HG03135 (cell line): ENCODE results near the gene OSBPL7.

Source experiments
- ATAC-seq: cut with Tn5 transposase; IDR thresholded peaks from one replicate; pipeline ENCODE4 v1.9.1; 2021; ENCODE audit warnings: mild to moderate bottlenecking, moderate library complexity; ENCODE audit not compliant: unreplicated experiment

OSBPL7 gene

DNA sequence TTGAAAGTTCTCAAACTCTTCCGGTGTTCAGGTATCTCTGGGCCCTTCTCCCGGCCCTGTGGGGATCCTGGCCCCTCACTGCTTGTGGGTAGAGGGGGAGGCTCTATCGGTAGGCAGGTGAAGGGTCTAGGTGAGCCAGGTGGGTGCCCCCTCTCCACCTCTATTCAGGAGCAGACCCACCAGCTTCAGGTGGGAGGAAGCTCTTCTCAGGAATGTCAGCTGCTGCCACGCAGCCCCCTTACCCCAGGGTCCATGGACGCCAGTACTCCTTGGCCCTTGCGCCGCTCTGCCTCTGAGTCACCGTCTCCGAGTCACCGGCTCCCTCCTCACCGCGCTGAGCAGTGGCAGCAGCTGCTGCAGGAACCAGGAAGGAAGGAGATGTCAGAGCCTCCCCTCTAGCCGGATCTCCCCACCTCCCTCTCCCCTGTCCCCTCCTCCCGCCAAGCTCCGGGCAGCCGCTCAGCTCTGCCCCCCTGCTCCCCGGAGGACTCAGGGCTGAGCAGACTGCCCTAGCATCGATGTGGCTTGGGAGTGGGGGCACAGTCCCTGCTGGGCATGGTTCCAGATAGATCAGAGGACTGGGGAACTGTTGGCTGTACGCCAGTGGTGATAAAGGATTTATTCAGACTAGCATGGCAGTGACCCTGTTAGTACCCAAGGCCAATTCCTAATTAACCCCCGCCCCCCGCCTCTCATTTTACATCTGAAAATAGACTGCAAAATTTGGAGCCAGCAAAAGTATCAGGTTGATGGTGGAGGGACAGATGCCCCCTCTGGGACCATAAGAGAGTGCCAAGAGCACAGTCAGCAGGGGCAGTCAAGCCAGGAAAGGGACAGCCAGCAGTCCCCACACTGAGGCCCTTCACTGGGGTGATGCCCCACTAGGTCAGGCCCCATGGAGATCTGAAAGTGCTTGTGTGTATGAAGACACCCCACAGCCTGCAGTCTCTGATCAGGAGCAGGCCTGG is at the start of gene OSBPL7:
Gene OSBPL7, minus strand, starts transcription at position 371 of the 968 bp plus-strand sequence. CDS start 1,516 bp downstream, outside the sequence.
- ATAC-seq: peak; percentile 75

DNA sequence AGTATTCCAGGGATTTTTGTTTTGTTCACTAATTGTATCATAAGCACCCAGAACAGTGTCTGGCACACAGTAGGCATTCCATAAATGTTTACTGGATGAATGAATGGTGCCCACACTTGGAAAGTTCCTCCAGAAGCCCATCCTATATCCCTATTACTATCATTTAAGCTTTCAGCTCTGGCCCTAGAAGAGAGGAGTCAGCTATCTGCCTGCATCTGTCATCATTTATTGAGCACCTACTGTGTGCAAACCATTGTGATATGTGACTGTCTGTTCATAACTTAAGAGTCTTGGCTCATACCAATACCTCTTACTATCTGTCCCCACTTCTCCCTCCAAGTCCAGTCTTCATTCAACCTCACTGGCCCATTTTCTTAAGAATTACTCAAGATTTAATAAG is 49.5 kb upstream of the OSBPL7 start:
- ATAC-seq: no peak

DNA sequence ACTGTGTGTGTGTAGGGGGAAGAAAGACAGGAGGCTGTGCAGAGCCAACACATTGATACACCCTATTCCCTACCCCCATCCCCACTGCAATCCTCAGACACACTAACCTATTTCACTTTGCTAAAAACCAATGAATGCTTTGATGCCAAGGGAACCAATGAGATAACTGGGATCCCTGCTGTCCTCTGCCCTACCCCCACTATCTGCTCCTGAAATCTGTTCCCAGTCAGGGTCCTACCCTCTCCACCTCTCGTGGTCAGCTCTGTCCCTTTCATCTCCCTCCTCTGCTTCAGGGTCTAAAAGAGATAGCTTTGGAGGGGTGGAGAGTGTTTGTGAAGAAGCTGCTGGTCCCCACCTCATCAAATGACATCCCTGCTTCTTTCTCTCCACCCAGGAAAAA is 48.5 kb upstream of the OSBPL7 start:
- no peak for ATAC-seq

DNA sequence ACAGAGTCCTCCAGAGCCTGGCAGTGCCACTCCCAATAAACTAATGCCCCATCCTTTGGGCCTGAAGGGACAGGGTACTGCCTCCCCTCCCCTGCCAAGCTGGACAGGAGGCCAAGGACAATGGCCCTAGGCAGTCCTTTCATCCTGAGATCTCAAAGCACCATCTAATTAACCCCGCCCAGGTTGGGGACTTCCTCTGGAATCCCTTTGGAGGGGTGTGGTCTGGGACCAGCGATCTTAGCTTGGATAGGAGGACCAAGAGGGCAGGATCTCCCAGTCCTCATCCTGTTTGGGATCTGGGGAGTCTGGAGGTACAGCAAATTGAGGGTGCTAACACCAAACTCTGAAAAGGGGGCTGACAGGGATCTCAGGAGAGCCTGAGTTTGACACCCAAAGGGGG is 47.5 kb upstream of the OSBPL7 start:
- ATAC-seq: no peak

GRCh38 chr17:47867813-47868533 is 46.4 kb upstream of the OSBPL7 start:
- ATAC-seq: no peak

GRCh38 chr17:47866941-47867340 is 45.3 kb upstream of the OSBPL7 start:
- no peak for ATAC-seq

- no peak for ATAC-seq
These were observed 43.2 kb upstream of the OSBPL7 start for GRCh38 chr17:47864791-47865216.

DNA sequence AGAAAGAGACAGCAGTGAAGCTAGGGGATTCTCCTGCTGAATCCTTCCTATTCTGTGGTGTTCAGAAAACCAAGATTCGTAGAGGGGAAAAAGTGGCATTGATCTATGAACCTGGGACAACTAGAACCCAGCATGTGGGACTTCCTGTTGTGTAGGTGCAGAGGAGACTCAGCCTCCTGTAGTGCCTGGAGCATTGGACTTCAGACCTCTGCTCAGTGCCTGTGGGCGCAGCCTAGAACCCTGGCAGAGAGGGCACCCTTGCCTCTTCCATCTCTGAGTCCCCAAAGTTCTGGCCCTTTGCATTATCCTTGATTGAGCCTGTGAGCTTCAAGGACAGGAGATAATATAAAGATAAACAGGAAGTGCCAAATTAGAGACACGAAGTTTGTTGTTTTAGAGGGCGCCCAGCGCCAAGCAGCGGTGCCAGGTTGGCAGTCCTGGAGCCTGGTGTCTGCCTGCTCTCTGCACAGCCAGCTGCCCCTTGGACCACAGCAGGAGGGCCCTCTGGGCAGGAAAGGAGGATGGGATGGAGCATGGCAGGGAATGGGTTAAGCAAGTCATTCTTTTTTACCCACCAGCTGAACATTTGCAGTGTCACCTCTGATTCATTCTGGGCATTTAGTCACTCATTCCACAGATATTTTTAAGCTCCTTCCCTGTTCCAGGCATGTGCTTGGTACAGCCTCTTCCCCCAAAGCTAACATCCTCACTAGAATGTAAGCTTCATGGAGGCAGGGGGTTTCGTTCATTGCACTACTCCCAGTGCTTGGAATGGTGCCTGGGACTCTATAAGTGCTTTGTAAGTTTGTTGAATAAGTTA is 41.2 kb upstream of the OSBPL7 start:
- ATAC-seq: no peak

DNA sequence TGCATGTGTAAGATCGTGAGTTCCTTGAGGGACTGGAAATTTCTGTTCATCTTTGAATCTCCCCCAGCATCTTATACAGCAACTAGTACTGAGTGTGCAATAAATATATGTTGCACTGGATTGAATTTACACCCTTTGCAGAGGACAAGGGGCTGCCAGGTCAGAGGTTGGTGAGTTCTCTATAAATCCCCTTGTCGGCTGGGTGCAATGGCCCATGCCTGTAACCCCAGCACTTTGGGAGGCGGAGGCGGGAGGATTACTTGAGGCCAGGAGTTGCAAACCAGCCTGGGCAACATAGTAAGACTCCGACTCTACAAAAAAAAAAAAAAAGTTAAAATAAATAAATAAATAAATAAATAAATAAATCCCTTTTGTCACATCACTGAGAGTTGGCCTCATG is 38.8 kb upstream of the OSBPL7 start:
- no peak for ATAC-seq

GRCh38 chr17:47857551-47858455 is 36.2 kb upstream of the OSBPL7 start:
- ATAC-seq: no peak

GRCh38 chr17:47856830-47857229 is 35.2 kb upstream of the OSBPL7 start:
- no peak for ATAC-seq

GRCh38 chr17:47855737-47856136 is 34.1 kb upstream of the OSBPL7 start:
- ATAC-seq: no peak

- ATAC-seq: no peak
These were observed 32.0 kb upstream of the OSBPL7 start for GRCh38 chr17:47853616-47854015.

DNA sequence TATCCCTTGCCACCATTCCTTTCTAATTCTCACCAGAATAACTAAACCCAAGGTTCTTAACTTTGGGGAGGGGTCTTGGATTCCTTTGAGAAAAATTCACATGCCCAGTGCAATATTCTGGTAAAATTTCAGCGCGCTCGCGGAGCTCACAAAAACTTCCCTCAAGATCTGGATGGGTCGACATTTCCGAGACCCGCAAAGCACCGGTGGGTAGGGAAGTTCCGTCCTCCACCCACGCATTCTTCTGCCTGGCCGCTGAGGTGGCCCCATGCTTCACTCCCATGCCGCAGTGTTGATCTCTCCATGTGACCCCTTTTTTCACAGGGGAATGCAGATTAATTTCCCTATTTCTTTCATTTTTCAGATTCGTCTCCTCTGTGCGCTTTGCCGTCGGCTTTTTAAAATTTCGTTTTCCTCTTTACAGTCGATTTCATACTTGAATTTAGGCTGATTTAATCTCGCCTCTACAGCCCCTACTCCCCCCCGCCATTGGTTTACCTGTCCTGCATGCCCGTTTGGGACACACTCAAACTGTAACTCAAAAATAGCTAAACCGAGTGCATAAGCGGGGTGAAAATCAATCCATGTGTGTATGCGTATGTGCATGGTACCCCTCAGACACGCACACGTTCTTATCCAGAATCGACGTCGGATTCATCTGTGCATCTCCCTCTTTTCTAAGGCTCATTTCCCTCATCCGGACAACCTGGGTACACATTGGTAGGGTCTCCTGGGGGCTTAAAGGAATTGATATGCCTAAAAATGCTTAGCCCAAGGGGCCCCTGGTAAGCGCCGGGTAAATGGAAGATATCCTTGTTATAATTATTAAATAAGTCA is 30.7 kb upstream of the OSBPL7 start:
- ATAC-seq: no peak

DNA sequence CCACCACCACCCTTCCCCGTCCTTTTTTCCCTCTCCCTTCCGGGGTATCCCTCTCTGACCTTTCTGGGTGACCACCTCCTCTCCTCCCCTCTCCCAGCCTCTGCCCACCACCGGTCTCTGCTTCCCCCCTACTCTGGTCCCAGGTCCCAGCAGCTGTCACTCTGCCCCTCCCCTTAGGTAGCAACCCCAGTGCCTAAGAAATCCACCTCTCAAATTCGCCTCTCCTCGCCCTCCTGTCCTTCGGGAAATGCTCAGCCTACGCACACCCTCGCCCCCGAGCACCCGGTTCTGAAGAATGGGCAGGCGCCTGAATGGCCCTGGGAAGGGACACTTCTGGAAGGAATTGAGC is 30.1 kb upstream of the OSBPL7 start:
- no peak for ATAC-seq

DNA sequence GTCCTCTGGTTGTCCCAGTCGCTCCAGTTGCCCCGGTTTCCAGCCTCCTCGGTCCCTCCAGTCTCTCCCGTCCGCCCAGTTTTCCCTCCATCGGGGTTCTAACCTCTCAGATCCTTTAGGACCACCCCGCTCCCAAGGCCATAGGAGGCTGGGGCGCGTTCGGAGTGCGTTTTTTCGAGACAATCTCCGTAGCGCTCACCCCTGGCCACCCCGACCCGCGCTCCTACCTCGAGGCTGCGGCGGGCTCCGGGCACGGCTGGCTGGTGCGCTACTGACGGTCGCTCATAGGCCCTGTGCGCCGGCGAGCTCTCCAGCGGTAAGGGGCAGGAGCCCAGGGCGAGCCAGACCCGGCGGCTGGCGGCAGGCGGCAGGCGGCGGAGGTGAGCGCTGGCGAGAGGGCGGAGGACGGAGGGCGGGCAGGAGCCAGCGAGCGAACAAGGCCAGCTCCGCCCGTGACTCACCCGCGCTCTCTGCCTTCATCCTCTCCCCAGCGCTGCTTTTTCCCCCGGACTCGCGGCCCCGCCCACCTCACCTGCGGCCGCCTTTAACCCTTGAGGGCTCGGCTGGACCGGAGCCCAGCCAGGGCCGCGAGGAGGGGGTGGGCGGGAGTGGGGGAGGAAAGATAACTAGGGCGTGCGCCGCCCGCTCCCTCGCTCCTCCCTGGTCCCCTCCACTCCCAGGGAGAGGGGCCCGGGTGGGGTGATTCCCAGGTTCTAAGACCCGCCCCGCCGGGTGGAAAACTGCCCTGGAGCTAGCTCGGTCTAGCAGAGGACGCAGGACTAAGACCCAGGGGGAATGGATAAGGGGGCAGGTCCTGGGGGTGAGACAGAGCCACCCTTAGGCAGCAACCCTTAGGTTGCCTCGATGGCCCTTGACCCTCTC is 29.3 kb upstream of the OSBPL7 start, which contains the start of gene SP6:
Gene SP6, minus strand, starts transcription at position 472 of the 882 bp plus-strand sequence. CDS start 2,734 bp downstream, outside the sequence.
- no peak for ATAC-seq

- no peak for ATAC-seq
These were observed 28.7 kb upstream of the OSBPL7 start for GRCh38 chr17:47850373-47850691.

DNA sequence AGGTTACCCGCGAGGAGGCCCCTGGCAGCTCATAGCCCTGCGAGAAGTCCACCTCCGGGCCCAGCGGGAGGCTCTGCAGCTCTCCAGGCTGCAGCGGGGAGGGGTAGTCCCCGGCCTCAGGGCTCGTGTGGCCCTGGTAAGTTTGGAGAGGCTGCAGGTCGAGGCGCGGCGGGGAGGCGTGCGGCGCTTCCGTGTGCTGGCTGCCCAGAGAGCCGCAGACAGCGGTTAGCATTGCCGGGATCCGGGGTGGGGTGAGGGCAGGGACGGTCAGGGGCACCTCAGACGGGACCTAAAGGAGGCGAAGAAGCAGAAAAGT is 26.6 kb upstream of the OSBPL7 start:
- ATAC-seq: no peak
